Upper lobe of left lung (tissue), 6 donors: ENCODE results near the gene DNAH17. TPM values are rescaled to one million over a fixed set of nuclear protein-coding genes. Genes with fewer than 3 reads are reported as not detected.

Experiments used
- ATAC-seq, 2 donors: fragments of 200-7000 bp; cut with Tn5 transposase; one replicate each; pipeline ENCODE4 v1.9.1; 2022; ENCODE audit warnings: mild to moderate bottlenecking in 2 of 2, moderate library complexity in 2 of 2; ENCODE audit not compliant: low FRiP score in 2 of 2
- DNase-seq, 2 donors: peaks; one replicate each; pipeline ENCODE4 v3.0.0-alpha.2; 2019 to 2020
- H3K27ac ChIP-seq, 4 donors: fragments of 200-600 bp; sonication (generic); one replicate each; pipeline ENCODE4 v1.5.1; 2016 to 2019
- H3K27me3 ChIP-seq, 4 donors: fragments of 200-600 bp; sonication (generic); one replicate each; pipeline ENCODE4 v1.5.1; 2017 to 2019
- H3K36me3 ChIP-seq, 4 donors: fragments of 200-600 bp; sonication (generic); one replicate each; pipeline ENCODE4 v1.5.1; 2016 to 2019
- H3K4me1 ChIP-seq, 4 donors: fragments of 200-600 bp; sonication (generic); one replicate each; pipeline ENCODE4 v1.5.1; 2018 to 2019
- H3K4me3 ChIP-seq, 4 donors: fragments of 200-600 bp; sonication (generic); one replicate each; pipeline ENCODE4 v1.5.1; 2017 to 2019; ENCODE audit warnings: mild to moderate bottlenecking in 2 of 4, moderate library complexity in 1 of 4
- H3K9me3 ChIP-seq, 4 donors: fragments of 200-600 bp; sonication (generic); one replicate each; pipeline ENCODE4 v1.5.1; 2018 to 2019
- EP300 ChIP-seq, 4 donors: sonication (generic); formaldehyde crosslinking; IDR thresholded peaks; one replicate each; pipeline ENCODE4 v1.5.1; 2017; ENCODE audit warnings: antibody characterized with exemption in 4 of 4, control low read depth in 2 of 4
- POLR2A ChIP-seq, 4 donors: fragments of 450-650 bp; IDR thresholded peaks; one replicate each; pipeline ENCODE4 v1.5.1; 2016 to 2017; ENCODE audit warnings: antibody characterized with exemption in 4 of 4, mild to moderate bottlenecking in 2 of 4
- POLR2AphosphoS5 ChIP-seq, 2 donors: sonication (generic); formaldehyde crosslinking; IDR thresholded peaks; one replicate each; pipeline ENCODE4 v1.5.1; 2017; ENCODE audit warnings: antibody characterized with exemption in 2 of 2
- WGBS, 2 donors: methylation state at CpG; one replicate each; pipeline ENCODE4 v1.1.5; 2017 to 2018; 5-methylcytosine and 5-hydroxymethylcytosine counted together
- total RNA-seq, 6 donors: library from RNA; depleted of rRNA in 4 of 6; stranded (reverse); fragments of >200 nt in 4 of 6; gene quantifications; one replicate each; pipeline versions ENCODE4 v1.1.0 to v1.2.1, GENCODE V29; 2016 to 2021
- TF ChIP-seq, protein P1 (sequence below), 6 experiments: fragments of 450-650 bp in 4 of 6; fragments of 200-600 bp in 2 of 6; sonication (generic) in 2 of 6; IDR thresholded peaks; one replicate each; pipeline ENCODE4 v1.5.1; 2016 to 2019; ENCODE audit warnings: antibody characterized with exemption in 6 of 6
- donor health status: DM: no; HTN: no; CAD: no; lungs with moderate emphysema.
- donor health status: DM: no; HTN: yes; CAD: no; lungs with severe emphysema.

The DNAH17 gene
- total RNA-seq, 6 donors from 2014 or later, result 2.0 to 21.0 (median 3.7) TPM

DNA sequence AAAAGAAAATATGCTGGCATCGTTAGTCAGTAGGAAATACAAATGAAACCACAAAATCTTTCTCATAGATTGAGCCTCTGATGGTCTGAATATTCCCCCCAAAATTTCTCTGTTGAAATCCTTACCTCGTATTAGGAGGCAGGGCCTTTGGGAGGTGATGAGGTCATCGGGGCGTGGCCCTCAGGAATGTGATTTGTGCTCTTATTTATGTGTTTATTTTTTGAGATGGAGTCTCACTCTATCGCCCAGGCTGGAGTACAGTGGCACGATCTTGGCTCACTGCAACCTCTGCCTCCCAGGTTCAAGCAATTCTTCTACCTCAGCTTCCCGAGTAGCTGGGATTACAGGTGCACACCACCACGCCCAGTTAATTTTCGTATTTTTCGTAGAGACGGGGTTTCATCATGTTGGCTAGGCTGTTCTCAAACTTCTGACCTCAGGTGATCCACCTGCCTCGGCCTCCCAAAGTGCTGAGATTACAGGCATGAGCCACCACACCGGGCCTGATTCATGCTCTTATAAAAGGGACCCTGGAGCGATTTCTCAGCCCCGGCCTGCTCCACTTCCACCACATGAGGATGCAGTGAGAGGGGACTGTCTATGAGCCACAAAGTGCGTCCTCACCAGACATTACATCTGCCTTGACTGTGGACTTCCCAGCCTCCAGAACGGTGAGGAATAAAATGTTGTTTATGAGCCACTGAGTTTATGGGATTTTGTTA lies 53.1 kb downstream of the DNAH17 start:
- Histone ChIP-seq H3K27me3 (no peaks in the 10 kb centered on the region), H3K36me3 (no peaks in the 10 kb centered on the region), H3K27ac (no peak overlapping the region), H3K4me1 (peaks cover 0 to 4% (median 0%) of the 10 kb centered on the region in 4 donors), H3K4me3 (no peak overlapping the region), H3K9me3 (no peaks in the 10 kb centered on the region)
- ATAC-seq (no peak), DNase-seq (no peak)
- WGBS, 2 donors, result 87 to 93% methylated on average over 17 of the region's 17 CpGs
- no peak for TF ChIP-seq POLR2A (IDR thresholded peaks at IDR 0.05)
- TF ChIP-seq, protein P1, sequence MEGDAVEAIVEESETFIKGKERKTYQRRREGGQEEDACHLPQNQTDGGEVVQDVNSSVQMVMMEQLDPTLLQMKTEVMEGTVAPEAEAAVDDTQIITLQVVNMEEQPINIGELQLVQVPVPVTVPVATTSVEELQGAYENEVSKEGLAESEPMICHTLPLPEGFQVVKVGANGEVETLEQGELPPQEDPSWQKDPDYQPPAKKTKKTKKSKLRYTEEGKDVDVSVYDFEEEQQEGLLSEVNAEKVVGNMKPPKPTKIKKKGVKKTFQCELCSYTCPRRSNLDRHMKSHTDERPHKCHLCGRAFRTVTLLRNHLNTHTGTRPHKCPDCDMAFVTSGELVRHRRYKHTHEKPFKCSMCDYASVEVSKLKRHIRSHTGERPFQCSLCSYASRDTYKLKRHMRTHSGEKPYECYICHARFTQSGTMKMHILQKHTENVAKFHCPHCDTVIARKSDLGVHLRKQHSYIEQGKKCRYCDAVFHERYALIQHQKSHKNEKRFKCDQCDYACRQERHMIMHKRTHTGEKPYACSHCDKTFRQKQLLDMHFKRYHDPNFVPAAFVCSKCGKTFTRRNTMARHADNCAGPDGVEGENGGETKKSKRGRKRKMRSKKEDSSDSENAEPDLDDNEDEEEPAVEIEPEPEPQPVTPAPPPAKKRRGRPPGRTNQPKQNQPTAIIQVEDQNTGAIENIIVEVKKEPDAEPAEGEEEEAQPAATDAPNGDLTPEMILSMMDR (IDR thresholded peaks at IDR 0.05), result no peak
- TF ChIP-seq EP300 (IDR thresholded peaks at IDR 0.05), result no peak
- no peak for TF ChIP-seq POLR2AphosphoS5 (IDR thresholded peaks at IDR 0.05)

DNA sequence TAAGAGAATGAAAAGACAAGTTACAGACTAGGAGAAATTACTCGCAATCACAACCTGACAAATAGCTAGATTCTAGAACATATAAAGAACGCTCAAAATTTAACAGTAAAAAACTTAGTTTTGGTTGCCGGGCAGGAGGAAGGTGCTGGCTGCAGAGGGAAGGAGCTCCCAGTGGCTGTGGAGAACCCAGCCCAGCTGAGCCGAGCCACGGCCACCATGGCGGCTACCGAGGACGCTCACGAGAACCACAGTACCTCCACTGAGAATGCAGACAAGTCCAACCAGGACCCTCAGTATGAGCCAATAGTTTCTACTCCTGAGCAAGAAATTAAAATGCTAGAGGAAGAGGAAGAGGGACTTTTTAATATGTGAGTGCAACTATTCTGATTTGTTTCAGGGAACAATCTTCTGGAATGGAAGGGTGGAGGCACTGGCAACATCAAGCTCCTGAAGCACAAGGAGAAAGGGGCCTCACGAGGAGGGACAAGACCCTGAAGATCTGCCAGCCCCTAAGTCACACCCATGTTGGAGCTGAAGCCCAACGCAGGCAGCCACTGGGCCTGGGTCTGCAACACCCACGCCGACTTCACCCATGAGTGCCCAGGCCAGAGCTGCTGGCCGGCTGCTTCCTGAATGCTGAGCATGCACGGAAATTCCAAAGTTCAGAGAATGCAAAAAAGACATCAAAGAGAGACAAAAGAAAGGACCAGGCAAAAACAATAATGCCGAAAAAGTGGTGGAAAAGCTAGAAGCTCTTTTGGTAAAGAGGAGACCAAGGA lies 55.0 kb downstream of the DNAH17 start:
- TF ChIP-seq EP300 (IDR thresholded peaks at IDR 0.05), result no peak
- TF ChIP-seq POLR2A (IDR thresholded peaks at IDR 0.05), result no peak
- TF ChIP-seq, protein P1 (IDR thresholded peaks at IDR 0.05), result no peak
- no peak for TF ChIP-seq POLR2AphosphoS5 (IDR thresholded peaks at IDR 0.05)
- Histone ChIP-seq H3K9me3 (no peaks in the 10 kb centered on the region), H3K27me3 (no peaks in the 10 kb centered on the region), H3K36me3 (no peaks in the 10 kb centered on the region), H3K27ac (no peak overlapping the region), H3K4me3 (no peak overlapping the region), H3K4me1 (no peaks in the 10 kb centered on the region)
- 91% methylated on average over 16 of the region's 16 CpGs for WGBS, 2 donors
- DNase-seq (no peak), ATAC-seq (no peak)

DNA sequence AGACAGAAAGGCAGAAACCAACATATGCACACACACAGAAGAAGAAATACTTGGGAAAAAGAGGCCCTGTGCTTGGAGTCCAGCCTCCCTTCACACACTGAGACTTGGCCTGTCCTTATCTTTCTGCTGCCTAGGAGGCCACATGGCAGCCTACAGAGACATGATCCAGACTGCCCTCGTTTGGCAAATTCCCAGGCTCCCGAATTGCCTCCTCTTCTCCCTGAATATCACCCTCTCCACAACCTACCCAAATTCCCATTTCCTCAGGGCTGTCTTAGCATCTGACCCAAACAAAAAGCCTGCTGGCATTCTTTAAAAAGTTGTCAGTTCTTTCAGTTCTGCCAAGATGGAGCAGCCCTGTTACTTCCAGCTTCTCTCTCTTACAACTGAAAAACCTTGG lies 59.8 kb downstream of the DNAH17 start:
- no peak for DNase-seq
- Histone ChIP-seq H3K9me3 (no peaks in the 10 kb centered on the region), H3K36me3 (no peaks in the 10 kb centered on the region), H3K4me3 (no peak overlapping the region), H3K27ac (no peak overlapping the region), H3K4me1 (no peaks in the 10 kb centered on the region), H3K27me3 (no peaks in the 10 kb centered on the region)
- WGBS, 2 donors, result 69 to 83% methylated on average over 2 of the region's 2 CpGs
- no peak for ATAC-seq
- TF ChIP-seq EP300 (IDR thresholded peaks at IDR 0.05) (no peak), POLR2AphosphoS5 (IDR thresholded peaks at IDR 0.05) (no peak)

DNA sequence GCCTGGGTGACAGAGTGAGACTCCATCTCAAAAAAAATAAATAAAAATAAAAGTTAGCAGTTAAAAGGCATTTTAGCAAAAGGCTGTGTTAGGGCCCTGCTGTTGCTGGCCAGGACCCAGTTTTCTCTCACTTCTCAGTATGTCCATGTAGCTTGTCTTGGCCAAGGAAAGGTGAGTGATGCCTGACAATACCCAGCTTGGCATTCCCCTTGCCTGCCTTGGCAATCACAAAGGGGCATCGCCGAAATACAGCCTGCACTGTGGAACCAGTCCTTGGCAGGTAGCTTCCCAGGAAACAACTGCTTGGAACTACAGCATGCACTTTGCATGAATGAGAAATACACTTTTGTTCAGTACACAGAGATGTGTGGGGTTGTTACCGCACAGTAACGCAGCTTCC lies 61.7 kb downstream of the DNAH17 start:
- WGBS, 2 donors, result 78 to 97% methylated on average over 4 of the region's 4 CpGs
- Histone ChIP-seq H3K27me3 (no peaks in the 10 kb centered on the region), H3K4me1 (no peaks in the 10 kb centered on the region), H3K36me3 (no peaks in the 10 kb centered on the region), H3K27ac (no peak overlapping the region), H3K9me3 (no peaks in the 10 kb centered on the region), H3K4me3 (no peak overlapping the region)
- TF ChIP-seq EP300 (IDR thresholded peaks at IDR 0.05) (no peak), POLR2A (IDR thresholded peaks at IDR 0.05) (no peak), POLR2AphosphoS5 (IDR thresholded peaks at IDR 0.05) (no peak)
- TF ChIP-seq, protein P1 (IDR thresholded peaks at IDR 0.05), result no peak
- DNase-seq (no peak), ATAC-seq (no peak)

DNA sequence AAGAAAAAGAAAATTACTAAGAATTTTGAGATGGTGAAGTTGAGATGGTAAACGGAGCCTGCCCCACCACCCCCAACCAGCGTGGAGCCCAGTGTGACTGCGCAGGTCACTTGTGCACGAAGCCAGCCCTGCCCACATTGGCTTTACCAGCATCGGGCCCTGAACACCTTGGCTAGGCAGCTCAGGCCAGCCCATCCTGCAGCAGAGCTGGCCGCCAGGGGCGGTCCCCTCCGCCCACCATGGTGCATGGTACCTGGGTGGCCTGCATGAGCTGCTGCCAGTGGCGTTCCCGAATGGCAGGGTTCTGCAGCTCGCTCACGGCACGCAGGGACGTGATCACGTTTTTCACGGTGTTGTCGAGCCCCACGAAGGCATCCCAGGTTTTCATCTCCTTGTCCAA lies 62.7 kb downstream of the DNAH17 start:
- 89 to 97% methylated on average over 18 of the region's 18 CpGs for WGBS, 2 donors
- Histone ChIP-seq H3K4me3 (no peak overlapping the region), H3K27me3 (no peaks in the 10 kb centered on the region), H3K36me3 (no peaks in the 10 kb centered on the region), H3K4me1 (no peaks in the 10 kb centered on the region), H3K9me3 (no peaks in the 10 kb centered on the region), H3K27ac (no peak overlapping the region)
- TF ChIP-seq EP300 (IDR thresholded peaks at IDR 0.05) (no peak), POLR2AphosphoS5 (IDR thresholded peaks at IDR 0.05) (no peak), POLR2A (IDR thresholded peaks at IDR 0.05) (no peak)
- TF ChIP-seq, protein P1 (IDR thresholded peaks at IDR 0.05), result no peak
- DNase-seq, result peak in 1 of 2 donors; percentile 68
- ATAC-seq, result no peak
